IPS-18c (cell line): Measurements from ENCODE around the gene MTHFD1L.
"Not testable (repeated sequence)": the region's sequence is repeated elsewhere in the genome, so short reads cannot be mapped to it uniquely, and the experiment has no call there.

ENCODE experiments used
- H3K4me3 ChIP-seq: 2 replicates; pipeline ENCODE4 v1.7.0; 2013; ENCODE audit warnings: low read depth, mild to moderate bottlenecking, low read length, moderate library complexity; ENCODE audit not compliant: insufficient read depth
- H3K9me3 ChIP-seq: one replicate; pipeline ENCODE4 v1.6.1; 2013; ENCODE audit warnings: mild to moderate bottlenecking, low read length, moderate library complexity; ENCODE audit not compliant: control insufficient read depth, insufficient read depth

Gene MTHFD1L

GRCh38 chr6:150861448-150862168, 3.9 kb upstream of the MTHFD1L start:
- not testable (repeated sequence) for H3K9me3 ChIP-seq, H3K4me3 ChIP-seq

DNA sequence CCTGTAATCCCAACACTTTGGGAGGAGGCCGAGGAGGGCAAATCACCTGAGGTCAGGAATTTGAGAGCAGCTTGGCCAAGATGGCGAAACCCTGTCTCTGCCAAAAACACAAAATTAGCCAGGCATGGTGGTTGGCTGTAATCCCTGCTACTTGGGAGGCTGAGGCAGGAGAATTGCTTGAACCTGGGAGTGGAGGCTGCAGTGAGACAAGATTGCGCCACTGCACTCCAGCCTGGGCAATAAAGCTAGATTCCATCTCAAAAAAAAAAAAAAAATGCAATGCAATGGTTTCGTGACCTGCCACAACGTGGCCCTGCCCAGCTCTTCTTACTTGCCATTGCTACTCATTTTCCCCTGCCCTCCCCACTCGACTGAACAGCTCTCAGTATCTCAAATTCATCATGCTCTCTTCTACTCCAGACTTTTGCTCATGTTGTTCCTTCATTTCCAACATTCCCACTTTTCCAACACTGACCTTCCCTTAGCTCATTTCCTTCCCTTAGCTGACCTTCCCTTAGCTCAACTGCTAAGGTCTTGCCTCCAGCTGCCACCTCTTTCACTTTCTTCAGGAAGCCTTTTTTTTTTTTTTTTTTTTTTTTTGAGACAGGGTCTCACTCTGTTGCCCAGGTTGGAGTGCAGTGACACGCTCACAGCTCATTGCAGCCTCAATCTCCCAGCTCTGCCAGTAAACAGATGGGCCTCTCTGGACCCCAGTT, 2.1 kb upstream of the MTHFD1L start:
- H3K4me3 ChIP-seq, result no peak overlapping the region
- H3K9me3 ChIP-seq, result peaks cover 2% of the 10 kb centered on the region

DNA sequence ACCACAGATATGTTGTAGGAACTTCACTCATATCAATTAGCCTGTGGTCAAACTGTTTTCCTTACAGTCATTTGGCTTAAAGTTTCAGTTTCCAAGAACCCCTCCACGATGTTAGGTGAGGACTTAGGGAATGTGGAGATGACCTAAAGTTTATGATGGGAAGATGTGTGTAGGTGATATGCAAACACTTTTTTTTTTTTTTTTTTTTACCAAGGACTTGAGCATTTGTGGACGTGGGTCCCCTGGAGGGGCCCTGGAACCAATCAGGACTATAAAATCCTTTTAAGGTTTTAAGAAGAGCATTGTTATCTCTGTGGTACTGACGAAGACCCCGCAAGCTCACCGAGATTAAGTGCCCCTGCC, 478 bp upstream of the MTHFD1L start:
- Histone ChIP-seq H3K4me3 (peak overlapping the region; percentile 81), H3K9me3 (peaks cover 2% of the 10 kb centered on the region)

GRCh38 chr6:150866147-150866990, 867 bp downstream of the MTHFD1L start:
- Histone ChIP-seq H3K9me3 (peaks cover 2% of the 10 kb centered on the region), H3K4me3 (peak overlapping the region; percentile 81)

DNA sequence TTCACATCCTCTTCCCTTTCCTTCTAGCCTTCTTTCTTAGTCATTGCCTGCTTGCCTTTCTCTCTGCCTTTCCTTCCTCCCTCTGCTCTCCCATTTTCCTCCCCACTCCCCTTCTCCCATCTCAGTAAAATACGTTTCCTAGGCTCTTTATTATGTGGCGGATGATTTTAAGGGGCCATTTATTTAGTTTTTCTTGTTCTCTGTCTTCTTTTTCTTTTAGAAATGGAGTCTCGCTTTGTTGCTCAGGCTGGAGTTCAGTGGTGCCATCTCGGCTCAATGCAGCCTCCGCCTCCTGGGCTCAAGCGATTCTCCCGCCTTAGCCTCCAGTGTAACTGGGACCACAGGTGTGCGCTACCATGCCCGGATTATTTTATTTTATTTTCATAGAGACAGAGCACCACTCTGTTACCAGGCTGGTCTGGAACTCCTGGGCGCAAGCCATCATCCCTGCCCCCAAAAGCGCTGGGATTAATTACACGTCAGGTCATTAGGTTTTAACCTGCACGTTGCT, 1.5 kb downstream of the MTHFD1L start:
- peaks cover 2% of the 10 kb centered on the region for H3K9me3 ChIP-seq
- H3K4me3 ChIP-seq, result peak overlapping the region; percentile 81

DNA sequence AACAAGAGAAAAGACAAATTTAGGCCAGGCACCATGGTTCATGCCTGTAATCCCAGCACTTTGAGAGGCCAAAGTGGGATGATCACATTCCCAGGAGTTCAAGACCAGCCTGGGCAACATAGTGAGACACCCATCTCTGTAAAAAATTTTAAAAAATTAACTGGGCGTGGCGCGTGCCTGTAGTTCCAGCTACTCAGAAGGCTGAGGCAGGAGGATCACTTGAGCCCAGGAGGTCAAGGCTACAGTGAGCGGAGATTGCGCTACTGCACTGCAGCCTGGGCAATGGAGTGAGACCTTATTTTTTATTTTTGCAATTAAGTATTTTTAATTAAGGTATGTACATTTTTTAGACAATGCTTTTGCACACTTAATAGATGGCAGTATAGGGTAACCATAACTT, 3.3 kb downstream of the MTHFD1L start:
- no peak overlapping the region for H3K4me3 ChIP-seq
- peaks cover 2% of the 10 kb centered on the region for H3K9me3 ChIP-seq

GRCh38 chr6:150874179-150874578, 8.7 kb downstream of the MTHFD1L start:
- Histone ChIP-seq H3K4me3 (no peak overlapping the region), H3K9me3 (no peaks in the 10 kb centered on the region)

- Histone ChIP-seq H3K4me3 (no peak overlapping the region), H3K9me3 (no peaks in the 10 kb centered on the region)
Measured at GRCh38 chr6:150875841-150876240, 10.3 kb downstream of the MTHFD1L start.

DNA sequence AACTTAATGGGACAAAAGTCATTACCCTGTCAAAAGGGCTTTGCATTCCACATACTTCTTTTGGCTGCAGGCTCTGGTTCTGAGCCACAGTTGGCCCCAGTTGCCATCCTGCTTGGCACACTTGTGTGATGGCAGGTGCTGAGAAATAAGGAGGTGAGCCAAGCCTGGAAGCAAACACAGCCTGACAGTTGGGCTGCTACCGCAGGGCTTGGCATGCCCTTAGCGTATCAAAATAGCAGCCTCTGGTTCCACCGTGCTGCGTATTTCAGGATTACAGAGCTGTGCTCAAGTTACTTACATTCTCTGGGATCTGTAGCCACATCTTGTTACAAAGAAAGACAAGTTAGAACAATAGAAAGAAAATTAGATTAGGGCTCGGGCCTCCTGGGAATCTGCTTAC, 11.1 kb downstream of the MTHFD1L start:
- Histone ChIP-seq H3K4me3 (no peak overlapping the region), H3K9me3 (no peaks in the 10 kb centered on the region)

DNA sequence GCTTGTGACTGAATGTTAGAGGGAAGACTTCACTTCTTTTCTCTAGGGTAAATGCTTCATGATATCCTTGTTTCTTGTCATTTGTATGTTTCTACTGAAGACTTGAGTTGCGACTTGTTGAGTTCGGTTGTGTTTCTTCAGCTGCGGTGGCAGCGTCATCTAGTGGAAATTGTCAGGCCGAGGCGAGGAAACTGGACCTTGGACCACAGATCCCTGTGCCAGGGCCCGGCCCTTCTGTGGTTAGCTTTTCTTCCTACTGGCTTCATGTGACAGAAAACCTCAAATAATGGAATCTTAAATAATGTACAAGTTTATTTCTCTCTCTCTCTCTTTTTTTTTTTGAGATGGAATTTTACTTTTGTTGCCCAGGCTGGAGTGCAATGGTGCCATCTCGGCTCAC, 12.4 kb downstream of the MTHFD1L start:
- no peaks in the 10 kb centered on the region for H3K9me3 ChIP-seq

DNA sequence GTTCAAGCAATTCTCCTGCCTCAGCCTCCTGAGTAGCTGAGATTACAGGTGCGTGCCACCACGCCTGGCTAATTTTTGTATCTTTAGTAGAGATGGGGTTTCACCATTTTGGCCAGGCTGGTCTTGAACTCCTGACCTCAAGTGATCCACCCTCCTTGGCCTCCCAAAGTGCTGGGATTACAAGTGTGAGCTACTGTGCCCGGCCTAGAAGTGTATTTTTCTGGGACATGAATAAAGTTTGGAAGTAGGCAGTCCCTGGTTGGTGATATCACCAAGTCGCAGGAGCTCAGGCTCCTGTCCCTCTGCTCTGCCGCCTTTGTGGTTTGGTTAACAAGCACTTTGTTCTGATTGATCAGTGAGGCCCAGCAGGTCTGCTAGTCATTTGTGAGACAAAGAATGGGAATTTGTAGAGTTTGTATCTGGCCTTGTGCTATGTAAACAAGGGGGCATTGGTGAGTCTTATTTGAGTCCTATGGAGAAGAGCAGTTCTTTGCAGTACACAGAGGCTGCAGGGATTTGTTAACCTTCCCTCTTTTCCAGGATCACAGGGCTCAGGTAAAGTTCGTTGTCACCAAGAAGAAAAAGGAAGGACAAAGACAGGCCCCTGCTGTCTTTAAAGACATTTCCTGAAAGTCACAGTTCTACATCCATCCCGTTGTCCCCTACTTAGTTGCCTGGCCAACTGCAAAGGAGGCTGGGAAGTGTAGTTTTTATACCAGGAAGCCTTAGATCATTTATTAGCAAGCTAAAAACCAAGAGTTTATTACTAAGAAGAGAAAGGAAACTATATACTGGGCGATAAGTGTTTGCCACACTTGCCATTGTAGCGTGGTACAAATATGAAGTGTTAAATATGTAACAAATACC, 13.1 kb downstream of the MTHFD1L start:
- H3K9me3 ChIP-seq, result no peaks in the 10 kb centered on the region
- no peak overlapping the region for H3K4me3 ChIP-seq

More for the DNA sequence above, 12.4 kb downstream of the MTHFD1L start:
- no peak overlapping the region for H3K4me3 ChIP-seq

DNA sequence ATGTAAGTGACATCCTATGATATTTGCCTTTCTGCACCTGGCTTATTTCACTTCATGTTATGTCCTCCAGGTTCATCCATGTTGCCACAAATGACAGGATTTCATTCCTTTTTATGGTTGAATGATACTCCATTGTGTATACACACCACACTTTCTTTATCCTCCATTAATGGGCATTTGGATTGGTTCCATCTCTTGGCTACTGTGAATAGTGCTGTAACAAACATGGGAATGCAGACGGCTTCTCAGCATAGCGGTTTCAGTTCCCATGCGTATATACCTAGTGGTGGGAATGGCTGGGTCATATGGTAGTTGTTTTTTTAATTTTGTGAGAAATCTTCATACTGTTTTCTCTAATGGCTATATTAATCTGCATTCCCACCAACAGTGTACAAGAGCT, 14.8 kb downstream of the MTHFD1L start:
- no peak overlapping the region for H3K4me3 ChIP-seq
- H3K9me3 ChIP-seq, result no peaks in the 10 kb centered on the region

- H3K4me3 ChIP-seq, result no peak overlapping the region
- H3K9me3 ChIP-seq, result no peaks in the 10 kb centered on the region
Measured at GRCh38 chr6:150881911-150882481, 16.5 kb downstream of the MTHFD1L start.

DNA sequence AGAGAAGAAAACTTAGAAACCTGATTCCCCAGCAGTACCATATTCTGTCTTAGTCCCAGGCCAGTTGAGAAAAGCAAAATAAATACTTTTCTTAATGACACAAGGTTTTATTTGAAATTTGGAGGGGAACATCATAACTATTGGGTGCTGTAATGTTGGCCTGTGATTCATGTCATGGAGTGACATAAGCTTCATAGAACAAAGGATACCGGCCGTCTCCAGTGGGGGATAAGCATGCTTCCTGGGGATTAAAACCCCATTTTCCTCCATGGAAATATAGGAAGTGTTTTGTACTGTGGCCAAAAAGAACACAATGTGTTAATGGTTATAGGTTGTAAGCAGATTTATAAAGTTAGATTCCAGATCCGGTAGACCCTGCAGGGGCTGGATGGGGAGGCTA, 18.0 kb downstream of the MTHFD1L start:
- no peak overlapping the region for H3K4me3 ChIP-seq
- no peaks in the 10 kb centered on the region for H3K9me3 ChIP-seq

DNA sequence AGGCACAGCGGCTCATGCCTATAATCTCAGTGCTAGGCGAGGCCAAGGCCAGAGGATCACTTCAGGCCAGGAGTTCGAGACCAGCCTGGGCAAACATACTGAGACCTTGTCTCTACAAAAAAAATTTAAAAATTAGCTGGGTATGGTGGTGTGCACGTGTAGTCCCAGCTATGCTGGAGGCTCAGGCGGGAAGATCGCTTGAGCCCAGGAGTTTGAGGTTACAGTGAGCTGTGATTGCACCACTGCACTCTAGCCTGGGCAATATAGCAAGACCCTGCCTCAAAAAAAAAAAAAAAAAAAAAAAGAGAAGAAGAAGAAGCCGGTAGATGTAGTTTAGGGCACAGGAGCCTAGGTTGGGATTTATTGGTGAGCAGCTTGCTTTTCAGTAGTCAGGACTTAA, 20.7 kb downstream of the MTHFD1L start:
- H3K9me3 ChIP-seq, result no peaks in the 10 kb centered on the region

GRCh38 chr6:150887978-150888563, 22.6 kb downstream of the MTHFD1L start:
- Histone ChIP-seq H3K9me3 (no peaks in the 10 kb centered on the region), H3K4me3 (no peak overlapping the region)

More for the DNA sequence above, 20.7 kb downstream of the MTHFD1L start:
- no peak overlapping the region for H3K4me3 ChIP-seq
